ENCODE data around the gene FOXF1. TPM values are rescaled to one million over a fixed set of nuclear protein-coding genes. Genes with fewer than 3 reads are reported as not detected.

Gene FOXF1
- total RNA-seq, 1 experiment from 2014 or later, result not detected

DNA sequence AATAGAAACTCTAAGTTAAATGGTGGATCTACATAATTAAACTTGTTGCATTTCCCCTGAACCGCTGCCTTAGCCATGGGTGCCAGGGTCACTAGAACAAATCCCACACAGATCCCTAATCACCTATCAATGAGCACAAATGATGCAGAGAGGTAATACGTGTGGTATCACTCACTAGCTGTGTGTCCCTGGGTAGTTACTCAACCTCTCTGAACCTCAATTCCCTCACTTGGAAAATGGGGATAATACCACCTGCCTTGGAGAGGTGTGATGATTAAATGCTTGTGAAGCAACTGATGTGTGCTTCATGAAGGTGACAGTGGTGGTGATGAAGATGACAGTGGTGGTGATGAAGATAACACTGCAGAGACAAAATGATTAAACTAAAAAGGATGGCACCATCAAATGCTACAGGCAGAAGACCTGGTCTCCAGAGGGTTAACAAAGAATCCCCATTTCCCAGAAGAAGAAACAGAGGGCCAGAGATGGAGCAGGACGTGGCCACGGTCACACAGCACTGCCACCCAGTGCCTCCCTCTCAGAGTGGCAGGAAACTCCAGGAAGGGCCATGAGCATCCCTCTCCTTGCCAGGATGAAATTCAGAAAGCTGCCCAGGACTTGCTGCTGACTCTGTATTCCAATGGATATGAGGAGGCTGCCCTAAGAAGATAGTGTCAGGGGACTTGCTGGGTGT lies 17.9 kb upstream of the FOXF1 start:
- intact Hi-C loops (cut with micrococcal nuclease), result no loop called here
- ChIA-PET CTCF (no interaction called here), POLR2A (ENCODE audit: unreplicated experiment) (no interaction called here)
- Histone ChIP-seq H3K79me2 (ENCODE audit: low read length) (no peaks in the 10 kb centered on the region), H3K9me3 (ENCODE audit: low read length) (no peaks in the 10 kb centered on the region), H3K4me1 (ENCODE audit: insufficient read depth, low read length) (peaks cover 11% of the 10 kb centered on the region; the same call in 1 of the 2 replicates), H3K36me3 (ENCODE audit: low read depth, low read length) (no peaks in the 10 kb centered on the region), H4K20me1 (ENCODE audit: low read length) (no peaks in the 10 kb centered on the region), H3K4me2 (ENCODE audit: low read length) (no peak overlapping the region), H3K9ac (ENCODE audit: low read length) (no peak overlapping the region), H3F3A (ENCODE audit: low read length, unreplicated experiment) (no peaks in the 10 kb centered on the region), H2AFZ (ENCODE audit: low read length) (no peak overlapping the region), H3K27me3 (ENCODE audit: low read length) (peaks cover 88% of the 10 kb centered on the region), H3K27ac (ENCODE audit: low read length) (no peak overlapping the region), H3K9me2 (replicated peaks; ENCODE audit: low read length) (no peaks in the 10 kb centered on the region), H3K4me3 (ENCODE audit: low read length) (no peak overlapping the region)
- TF ChIP-seq EZH2 (IDR thresholded peaks at IDR 0.05; ENCODE audit: low read length, unreplicated experiment), result no peak
- TF ChIP-seq EZH2phosphoT487 (IDR thresholded peaks at IDR 0.05; ENCODE audit: borderline replicate concordance, low read length), result no peak
- TF ChIP-seq, protein P1, sequence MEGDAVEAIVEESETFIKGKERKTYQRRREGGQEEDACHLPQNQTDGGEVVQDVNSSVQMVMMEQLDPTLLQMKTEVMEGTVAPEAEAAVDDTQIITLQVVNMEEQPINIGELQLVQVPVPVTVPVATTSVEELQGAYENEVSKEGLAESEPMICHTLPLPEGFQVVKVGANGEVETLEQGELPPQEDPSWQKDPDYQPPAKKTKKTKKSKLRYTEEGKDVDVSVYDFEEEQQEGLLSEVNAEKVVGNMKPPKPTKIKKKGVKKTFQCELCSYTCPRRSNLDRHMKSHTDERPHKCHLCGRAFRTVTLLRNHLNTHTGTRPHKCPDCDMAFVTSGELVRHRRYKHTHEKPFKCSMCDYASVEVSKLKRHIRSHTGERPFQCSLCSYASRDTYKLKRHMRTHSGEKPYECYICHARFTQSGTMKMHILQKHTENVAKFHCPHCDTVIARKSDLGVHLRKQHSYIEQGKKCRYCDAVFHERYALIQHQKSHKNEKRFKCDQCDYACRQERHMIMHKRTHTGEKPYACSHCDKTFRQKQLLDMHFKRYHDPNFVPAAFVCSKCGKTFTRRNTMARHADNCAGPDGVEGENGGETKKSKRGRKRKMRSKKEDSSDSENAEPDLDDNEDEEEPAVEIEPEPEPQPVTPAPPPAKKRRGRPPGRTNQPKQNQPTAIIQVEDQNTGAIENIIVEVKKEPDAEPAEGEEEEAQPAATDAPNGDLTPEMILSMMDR (conservative IDR thresholded peaks at IDR 0.05; ENCODE audit: low read depth, low read length), result no peak
- ATAC-seq, result no peak
- no TSS peak for BruUV-seq (replicated peaks)
- no peak for DNase-seq

DNA sequence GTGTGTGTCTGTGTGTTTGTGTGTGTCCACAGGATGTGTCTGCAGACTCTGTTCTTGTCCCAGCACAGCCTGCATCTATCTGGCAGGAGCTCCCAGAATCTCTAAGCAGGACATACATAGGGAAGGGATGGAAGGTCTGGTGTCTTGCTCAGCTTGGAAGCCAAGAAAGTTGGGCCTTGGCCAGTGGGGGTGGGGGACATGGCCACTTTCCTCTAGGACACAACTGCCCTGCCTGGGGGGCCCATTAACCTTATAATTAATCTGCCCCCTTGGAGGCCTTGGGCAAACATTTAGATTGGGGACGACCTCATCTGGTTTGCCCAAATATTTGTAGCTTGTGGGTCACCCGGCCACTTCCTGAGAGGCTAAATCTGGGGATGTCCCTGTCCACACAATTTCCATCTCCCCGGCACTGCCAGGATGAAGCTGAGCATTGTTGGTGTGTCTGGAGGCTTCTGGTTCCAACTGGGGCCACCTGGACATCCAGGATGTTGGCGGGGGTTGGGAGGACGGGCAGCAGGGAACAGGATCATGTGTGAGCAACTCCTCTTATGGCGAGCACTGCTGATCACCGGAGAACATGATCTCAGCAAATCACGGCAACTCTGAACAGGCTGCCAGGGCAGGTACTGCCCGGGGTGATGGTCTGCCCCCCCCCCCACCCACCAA lies 17.2 kb upstream of the FOXF1 start:
- H3K4me2 ChIP-seq (ENCODE audit: low read length), result no peak overlapping the region
- H3K4me3 ChIP-seq (ENCODE audit: low read length), result no peak overlapping the region
- no peak overlapping the region for H3K27ac ChIP-seq (ENCODE audit: low read length)
- H3K4me1 ChIP-seq (ENCODE audit: insufficient read depth, low read length), result peaks cover 11% of the 10 kb centered on the region; the same call in 1 of the 2 replicates
- no peak for ATAC-seq
- no peaks in the 10 kb centered on the region for H3K79me2 ChIP-seq (ENCODE audit: low read length)
- no peaks in the 10 kb centered on the region for H3K9me2 ChIP-seq (replicated peaks; ENCODE audit: low read length)
- ChIA-PET POLR2A (ENCODE audit: unreplicated experiment) (no interaction called here), CTCF (no interaction called here)
- H2AFZ ChIP-seq (ENCODE audit: low read length), result no peak overlapping the region
- H3F3A ChIP-seq (ENCODE audit: low read length, unreplicated experiment), result no peaks in the 10 kb centered on the region
- no peak for DNase-seq
- H3K9me3 ChIP-seq (ENCODE audit: low read length), result no peaks in the 10 kb centered on the region
- no peaks in the 10 kb centered on the region for H3K36me3 ChIP-seq (ENCODE audit: low read depth, low read length)
- no peak overlapping the region for H3K9ac ChIP-seq (ENCODE audit: low read length)
- peaks cover 83% of the 10 kb centered on the region for H3K27me3 ChIP-seq (ENCODE audit: low read length)
- H4K20me1 ChIP-seq (ENCODE audit: low read length), result no peaks in the 10 kb centered on the region
- intact Hi-C loops (cut with micrococcal nuclease), result no loop called here
- BruUV-seq (replicated peaks), result no TSS peak
- TF ChIP-seq EZH2 (IDR thresholded peaks at IDR 0.05; ENCODE audit: low read length, unreplicated experiment) (no peak), EZH2phosphoT487 (IDR thresholded peaks at IDR 0.05; ENCODE audit: borderline replicate concordance, low read length) (no peak)
- TF ChIP-seq, protein P1 (conservative IDR thresholded peaks at IDR 0.05; ENCODE audit: low read depth, low read length), result no peak

DNA sequence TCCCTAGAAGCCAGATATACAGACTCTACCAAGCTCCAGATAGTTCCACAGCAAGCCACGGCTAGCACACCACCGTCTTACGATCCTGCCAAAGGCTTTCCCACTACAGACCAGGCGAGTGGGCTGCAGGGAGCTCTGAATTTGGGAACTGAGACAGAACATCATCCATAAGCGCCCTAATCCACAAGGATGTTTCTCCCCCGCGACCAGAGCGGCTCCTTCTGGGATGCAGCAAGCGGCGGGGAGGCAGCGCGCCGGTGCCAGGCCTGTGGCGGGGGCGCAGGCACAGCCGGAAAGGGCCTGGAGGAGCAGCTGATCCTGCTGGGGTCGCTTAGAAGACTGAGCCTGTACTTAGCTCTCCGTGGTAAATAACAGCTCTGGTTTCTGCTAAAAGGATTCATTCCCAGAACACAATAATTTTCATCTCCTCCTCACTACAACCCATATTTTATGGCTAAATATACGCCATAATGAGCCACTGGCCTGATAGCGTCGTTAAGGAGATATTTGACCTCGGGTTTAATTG lies 16.2 kb upstream of the FOXF1 start:
- ATAC-seq, result no peak
- ChIA-PET POLR2A (ENCODE audit: unreplicated experiment) (no interaction called here), CTCF (no interaction called here)
- BruUV-seq (replicated peaks), result no TSS peak
- Histone ChIP-seq H3K79me2 (ENCODE audit: low read length) (no peaks in the 10 kb centered on the region), H3K9me2 (replicated peaks; ENCODE audit: low read length) (no peaks in the 10 kb centered on the region), H3K9me3 (ENCODE audit: low read length) (no peaks in the 10 kb centered on the region), H3K36me3 (ENCODE audit: low read depth, low read length) (no peaks in the 10 kb centered on the region), H3K4me3 (ENCODE audit: low read length) (no peak overlapping the region), H3K4me1 (ENCODE audit: insufficient read depth, low read length) (peaks cover 11% of the 10 kb centered on the region; the same call in 1 of the 2 replicates), H4K20me1 (ENCODE audit: low read length) (no peaks in the 10 kb centered on the region), H3F3A (ENCODE audit: low read length, unreplicated experiment) (no peaks in the 10 kb centered on the region), H3K27me3 (ENCODE audit: low read length) (peaks cover 83% of the 10 kb centered on the region), H3K4me2 (ENCODE audit: low read length) (no peak overlapping the region), H3K27ac (ENCODE audit: low read length) (no peak overlapping the region), H2AFZ (ENCODE audit: low read length) (no peak overlapping the region), H3K9ac (ENCODE audit: low read length) (no peak overlapping the region)
- no peak for DNase-seq
- intact Hi-C loops (cut with micrococcal nuclease), result no loop called here
- TF ChIP-seq, protein P1 (conservative IDR thresholded peaks at IDR 0.05; ENCODE audit: low read depth, low read length), result no peak
- no peak for TF ChIP-seq EZH2phosphoT487 (IDR thresholded peaks at IDR 0.05; ENCODE audit: borderline replicate concordance, low read length)
- TF ChIP-seq EZH2 (IDR thresholded peaks at IDR 0.05; ENCODE audit: low read length, unreplicated experiment), result no peak
